HL-60 (cell line): ENCODE results near the gene RGS14.

Experiments
- DNase-seq, 2 experiments: peaks; one replicate each; pipeline ENCODE4 v3.0.0-alpha.2; 2010 to 2020; ENCODE audit warnings: low read depth in 1 of 2, low spot score in 1 of 2
- H3K27ac ChIP-seq: fragments of 250-450 bp; sonication (Bioruptor Pico); replicated peaks from 2 replicates; pipeline ENCODE4 v1.5.1; 2020; ENCODE audit warnings: mild to moderate bottlenecking, moderate library complexity
- H3K27me3 ChIP-seq: fragments of 250-450 bp; sonication (Bioruptor Pico); 2 replicates; pipeline ENCODE4 v1.5.1; 2021; ENCODE audit warnings: mild to moderate bottlenecking, moderate library complexity; ENCODE audit not compliant: insufficient read depth, poor library complexity, severe bottlenecking
- H3K4me3 ChIP-seq: replicated peaks from 2 replicates; pipeline ENCODE4 v1.5.1; 2011; ENCODE audit warnings: mild to moderate bottlenecking, control low read depth, low read length; ENCODE audit not compliant: insufficient read depth
- CTCF ChIP-seq: IDR thresholded peaks from one replicate; pipeline ENCODE4 v1.5.1; 2011; ENCODE audit warnings: low read length, control low read depth, inconsistent platforms; ENCODE audit not compliant: insufficient read depth
- GABPA ChIP-seq: IDR thresholded peaks from 2 replicates; pipeline ENCODE4 v1.6.1; 2012; ENCODE audit warnings: low read depth
- POLR2AphosphoS5 ChIP-seq: IDR thresholded peaks from 2 replicates; pipeline ENCODE4 v1.6.1; 2012; ENCODE audit warnings: low read depth
- REST ChIP-seq: IDR thresholded peaks from 2 replicates; pipeline ENCODE4 v1.6.1; 2012; ENCODE audit warnings: low read depth; ENCODE audit not compliant: insufficient replicate concordance
- SPI1 ChIP-seq: IDR thresholded peaks from 2 replicates; pipeline ENCODE4 v1.6.1; 2012; ENCODE audit warnings: low read depth, mild to moderate bottlenecking, borderline replicate concordance

The RGS14 gene

DNA sequence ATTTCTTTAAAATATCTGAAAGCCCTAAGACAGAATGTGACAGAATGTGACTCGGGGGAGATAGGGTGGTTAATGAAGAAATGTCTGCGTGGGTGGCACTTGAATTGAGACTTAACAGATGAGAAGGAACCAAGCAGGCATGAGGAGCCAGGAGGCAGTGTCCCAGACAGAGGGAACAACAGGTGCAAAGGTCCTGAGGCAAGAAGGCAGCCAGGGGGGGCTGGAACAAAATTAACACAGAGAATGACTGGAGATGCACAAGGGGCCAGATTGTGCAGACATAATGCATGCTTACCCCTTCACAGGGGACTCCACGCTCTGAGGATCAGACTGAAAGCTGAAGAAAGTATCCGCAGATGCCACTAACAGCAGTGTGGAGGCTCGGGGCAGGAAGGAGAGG lies 8.0 kb upstream of the RGS14 start:
- no peak for TF ChIP-seq CTCF
- no peak for TF ChIP-seq GABPA
- TF ChIP-seq POLR2AphosphoS5 = no peak
- TF ChIP-seq REST = no peak
- TF ChIP-seq SPI1 = no peak
- H3K27ac ChIP-seq = no peak overlapping the region
- H3K27me3 ChIP-seq = no peaks in the 10 kb centered on the region
- no peak for DNase-seq
- H3K4me3 ChIP-seq = peak overlapping the region; percentile 90

DNA sequence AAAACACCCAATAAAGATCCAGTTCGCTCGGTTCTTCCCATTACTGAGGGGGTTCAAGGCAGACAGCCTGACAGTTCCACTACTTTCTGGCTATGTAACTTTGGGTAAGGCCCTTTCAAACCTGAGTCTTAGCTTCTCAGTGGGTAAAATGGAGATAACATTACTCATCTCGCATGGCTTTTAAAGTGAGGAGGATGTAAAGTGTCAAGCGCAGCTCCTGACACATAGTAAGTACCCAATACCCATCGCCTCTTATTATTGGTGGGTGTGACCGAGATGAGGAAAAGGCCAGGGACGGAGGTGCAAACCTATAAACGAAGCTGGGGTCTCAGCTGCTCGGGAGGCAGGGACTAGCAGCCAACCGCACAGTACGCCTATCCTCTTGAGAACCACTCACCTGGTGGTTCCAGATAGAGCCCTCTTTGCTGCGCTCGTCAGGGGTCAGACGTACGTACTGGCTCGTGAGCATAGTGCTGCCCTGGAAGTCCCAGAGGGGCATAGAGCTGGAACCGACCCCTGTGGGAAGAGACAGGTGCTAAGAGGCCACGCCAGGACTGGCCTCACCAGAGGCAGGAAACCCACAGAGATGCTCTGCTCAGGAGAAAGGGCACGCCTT lies 6.8 kb upstream of the RGS14 start:
- peak overlapping the region; percentile 90 for H3K4me3 ChIP-seq
- H3K27me3 ChIP-seq = no peaks in the 10 kb centered on the region
- H3K27ac ChIP-seq = peak overlapping the region; percentile 99
- TF ChIP-seq REST (no peak), GABPA (no peak), SPI1 (no peak), POLR2AphosphoS5 (no peak), CTCF (no peak)
- DNase-seq = no peak

- TF ChIP-seq POLR2AphosphoS5 = peak; percentile 90
- no peak for TF ChIP-seq CTCF
- peak; percentile 71; the same call in 1 of the 2 replicates for TF ChIP-seq SPI1
- TF ChIP-seq REST = peak; percentile 50
- peak; percentile 99 for TF ChIP-seq GABPA
- DNase-seq = peak; percentile 88 to 97
- H3K27me3 ChIP-seq = no peaks in the 10 kb centered on the region
Measured at GRCh38 chr5:177351392-177352329, 6.1 kb upstream of the RGS14 start, which contains the start of gene LMAN2. TSS of gene LMAN2 (minus strand) at chr5:177351668. CDS start at chr5:177351647, 21 bp downstream.

More at GRCh38 chr5:177351392-177352329, 6.1 kb upstream of the RGS14 start, which contains the start of gene LMAN2:
- Histone ChIP-seq H3K4me3 (peak within 1 kb of the TSS; percentile 90), H3K27ac (peak within 1 kb of the TSS; percentile 99)
